NCI-H1417 (cell line): ENCODE results near the gene BAIAP3.

Source experiments
- DNase-seq, 3 experiments: peaks; one replicate each; lab custom pipeline; 2025; lab: John Stamatoyannopoulos, UW

BAIAP3 gene

GRCh38 chr16:1299868-1300203 is 33.6 kb upstream of the BAIAP3 start:
- no peak for DNase-seq

- DNase-seq: peak in 1 of 3 experiments; percentile 66
Measured at GRCh38 chr16:1300664-1301476, 32.6 kb upstream of the BAIAP3 start.

GRCh38 chr16:1301562-1301961 is 31.9 kb upstream of the BAIAP3 start:
- DNase-seq: no peak

DNA sequence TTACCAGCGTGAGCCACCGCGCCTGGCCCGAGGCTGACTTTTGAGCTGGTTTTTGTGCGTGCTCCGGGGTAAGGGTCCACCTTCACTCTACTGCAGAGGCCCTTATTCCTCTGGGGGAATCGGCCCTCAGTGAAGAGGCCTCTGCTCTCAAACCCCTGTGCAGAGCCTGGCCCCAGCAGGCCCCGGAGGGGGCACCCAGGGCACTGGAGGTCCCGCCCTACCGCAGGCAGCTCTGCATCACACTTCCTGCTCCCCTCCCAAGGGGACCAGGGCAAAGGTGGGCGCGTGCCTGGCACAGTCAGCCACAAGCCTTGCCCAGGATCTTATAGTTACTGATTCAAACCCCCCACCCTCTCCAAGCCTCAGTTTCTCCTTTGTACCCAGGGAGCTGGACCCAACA is 27.6 kb upstream of the BAIAP3 start:
- no peak for DNase-seq

- DNase-seq: no peak
Measured at GRCh38 chr16:1306334-1306733, 27.1 kb upstream of the BAIAP3 start.

DNA sequence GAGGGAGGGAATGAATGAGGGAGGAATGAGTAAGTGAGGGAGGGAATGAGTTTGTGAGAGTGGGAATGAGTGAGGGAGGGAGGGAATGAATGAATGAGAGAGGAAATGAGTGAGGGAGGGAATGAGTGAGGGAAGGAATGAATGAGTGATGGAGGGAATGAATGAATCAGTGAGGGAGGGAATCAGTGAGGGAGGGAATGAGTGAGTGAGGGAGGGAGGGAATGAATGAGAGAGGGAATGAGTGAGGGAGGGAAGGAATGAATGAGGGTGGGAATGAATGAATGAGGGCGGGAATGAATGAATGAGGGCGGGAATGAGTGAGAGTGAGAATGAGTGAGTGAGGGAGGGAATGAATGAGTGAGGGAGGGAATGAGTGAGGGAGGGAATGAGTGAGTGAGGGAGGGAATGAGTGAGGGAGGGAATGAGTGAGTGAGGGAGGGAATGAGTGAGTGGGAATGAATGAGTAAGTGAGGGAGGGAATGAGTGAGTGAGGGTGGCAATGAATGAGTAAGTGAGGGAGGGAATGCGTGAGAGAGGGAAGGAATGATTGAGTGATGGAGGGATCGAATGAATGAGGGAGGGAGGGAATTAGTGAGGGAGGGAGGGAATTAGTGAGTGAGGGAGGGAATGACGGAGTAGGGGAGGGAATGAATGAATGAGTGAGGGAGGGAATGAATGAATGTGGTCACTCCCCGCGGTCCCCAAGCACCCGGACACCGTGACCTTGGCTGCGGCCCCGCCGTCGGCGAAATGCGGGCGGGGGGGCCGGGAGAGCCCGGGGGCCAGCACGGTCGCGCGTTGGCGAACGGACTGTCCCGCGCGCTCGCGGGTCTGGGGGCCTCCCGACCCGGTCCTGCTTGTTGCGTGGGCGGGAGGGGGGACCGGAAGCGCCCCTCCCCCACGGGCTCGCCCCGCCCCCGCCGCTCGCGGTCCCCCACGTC is 25.1 kb upstream of the BAIAP3 start:
- DNase-seq: peak in 2 of 3 experiments; percentile 24 to 71

DNA sequence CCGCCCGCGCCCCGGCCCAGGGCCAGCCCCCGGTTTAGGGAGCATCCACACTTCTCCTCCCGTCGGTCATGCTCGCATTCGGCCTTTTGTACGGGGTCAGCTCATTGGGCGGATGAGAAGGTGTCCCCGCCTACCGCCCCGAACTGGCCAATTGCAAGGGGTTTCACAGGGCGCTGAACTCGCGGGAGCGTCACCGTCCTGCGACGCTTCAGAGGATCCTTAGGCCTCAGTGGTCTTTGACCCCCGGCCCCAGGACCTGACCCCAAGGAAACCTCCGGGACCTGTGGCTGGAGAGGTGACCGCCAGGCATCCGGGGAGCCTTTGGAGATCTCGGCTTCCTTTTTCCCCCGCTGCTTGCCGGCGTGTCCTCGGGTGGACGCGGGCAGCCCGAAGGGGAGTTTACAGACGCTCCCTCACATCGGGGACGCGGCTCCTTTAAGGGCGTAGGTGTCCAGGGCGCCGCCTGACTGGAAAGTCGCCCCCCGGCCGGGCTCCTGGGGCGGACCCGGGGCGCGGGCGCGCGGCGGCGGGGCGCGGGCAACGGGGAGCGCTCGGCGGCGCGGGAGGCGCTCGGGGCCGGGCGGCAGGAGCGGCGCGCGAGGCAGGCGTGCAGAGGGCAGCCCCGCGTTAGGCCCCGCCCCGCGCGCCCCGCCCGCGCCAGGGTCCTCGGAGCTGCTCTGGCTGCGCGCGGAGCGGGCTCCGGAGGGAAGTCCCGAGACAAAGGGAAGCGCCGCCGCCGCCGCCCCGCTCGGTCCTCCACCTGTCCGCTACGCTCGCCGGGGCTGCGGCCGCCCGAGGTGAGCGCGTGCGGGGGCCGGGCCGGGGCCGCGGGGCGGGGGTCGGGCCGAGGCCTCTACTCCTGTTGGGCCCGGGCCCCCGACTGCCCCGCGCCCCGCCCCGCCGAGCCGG is 24.2 kb upstream of the BAIAP3 start, which contains the start of gene UBE2I:
TSS of gene UBE2I (plus strand) at position 660 of the 909 bp plus-strand sequence. CDS start 4,395 bp downstream, outside the sequence.
- DNase-seq: peak; percentile 99 to 100 (median 99)

GRCh38 chr16:1309888-1310831 is 23.3 kb upstream of the BAIAP3 start:
- peak in 2 of 3 experiments; percentile 31 to 51 for DNase-seq

DNA sequence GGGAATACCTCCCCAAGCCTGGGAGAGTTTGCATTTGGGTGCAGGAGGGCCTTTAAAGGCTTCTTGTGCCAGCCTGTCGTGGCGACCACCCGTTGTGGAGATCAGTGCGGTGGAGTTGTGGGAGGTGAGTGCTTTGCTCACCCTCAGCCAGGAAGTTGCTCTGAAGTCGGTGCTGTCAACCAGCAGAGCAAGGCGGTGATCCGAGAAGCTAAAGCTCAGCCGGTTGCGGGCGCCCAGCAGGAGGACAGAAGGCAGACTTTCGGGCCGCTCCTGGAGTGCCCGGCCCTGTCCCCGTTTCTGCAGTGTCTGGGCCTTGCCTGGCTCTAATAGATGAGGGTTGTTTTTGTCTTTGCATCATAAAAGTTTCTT is 22.6 kb upstream of the BAIAP3 start:
- peak in 1 of 3 experiments; percentile 29 for DNase-seq

GRCh38 chr16:1311212-1311737 is 22.2 kb upstream of the BAIAP3 start:
- DNase-seq: no peak

DNA sequence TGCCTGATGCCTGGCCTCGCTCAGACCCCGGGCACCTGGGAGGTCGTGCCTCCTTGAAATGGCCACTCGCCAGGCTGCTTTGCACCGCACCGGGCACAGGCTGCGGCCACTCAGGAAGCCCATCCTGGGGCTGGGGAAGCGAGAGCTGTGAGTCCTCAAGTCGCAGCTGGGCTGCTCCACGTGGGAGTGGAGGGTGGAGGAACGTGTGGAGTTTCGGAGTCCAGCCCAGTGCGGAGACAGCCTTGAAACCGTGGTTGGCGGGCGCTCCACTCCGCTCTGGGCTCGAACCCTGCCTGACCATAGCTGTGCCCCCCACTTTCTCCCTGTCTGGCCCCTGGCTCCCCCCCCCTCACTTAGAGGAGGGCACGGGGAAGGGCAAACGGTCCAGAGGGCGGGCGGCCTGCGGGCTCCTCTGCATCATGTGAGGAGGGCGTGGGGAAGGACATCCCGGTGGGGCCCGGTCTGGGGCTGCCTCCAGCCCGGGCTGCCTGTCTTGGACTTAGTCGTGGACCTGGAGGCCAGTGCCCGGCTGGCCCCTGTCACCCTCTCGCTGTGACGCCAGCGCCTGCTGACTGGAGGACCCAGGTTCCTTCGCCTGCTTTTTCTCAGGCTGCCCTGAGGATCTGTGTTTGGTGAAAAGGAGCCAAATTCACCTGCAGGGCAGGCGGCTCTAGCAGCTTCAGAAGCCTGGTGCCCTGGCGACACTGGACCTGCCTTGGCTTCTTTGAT is 21.5 kb upstream of the BAIAP3 start:
- DNase-seq: no peak

- DNase-seq: no peak
Measured at GRCh38 chr16:1312467-1312816, 21.0 kb upstream of the BAIAP3 start.

DNA sequence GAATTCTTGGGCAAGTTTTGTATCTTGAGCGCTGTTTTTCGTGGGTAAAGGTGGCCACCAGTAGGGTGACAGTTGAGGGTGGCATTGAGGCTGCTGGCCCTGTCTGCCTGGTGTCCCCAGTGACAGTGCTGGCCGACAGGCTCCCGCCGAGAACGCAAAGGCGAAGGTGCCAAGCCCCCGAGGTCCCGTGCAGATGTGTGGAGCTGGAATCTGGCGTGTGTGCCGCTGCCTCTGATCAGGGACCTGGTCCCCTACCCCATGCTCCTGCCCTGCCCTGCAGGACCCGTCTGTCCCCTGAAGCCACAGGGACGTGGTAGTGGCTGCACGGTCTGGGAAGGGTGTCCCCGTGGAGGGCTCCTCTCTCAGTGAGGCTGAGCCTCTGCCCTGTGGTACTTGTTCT is 20.5 kb upstream of the BAIAP3 start:
- no peak for DNase-seq

DNA sequence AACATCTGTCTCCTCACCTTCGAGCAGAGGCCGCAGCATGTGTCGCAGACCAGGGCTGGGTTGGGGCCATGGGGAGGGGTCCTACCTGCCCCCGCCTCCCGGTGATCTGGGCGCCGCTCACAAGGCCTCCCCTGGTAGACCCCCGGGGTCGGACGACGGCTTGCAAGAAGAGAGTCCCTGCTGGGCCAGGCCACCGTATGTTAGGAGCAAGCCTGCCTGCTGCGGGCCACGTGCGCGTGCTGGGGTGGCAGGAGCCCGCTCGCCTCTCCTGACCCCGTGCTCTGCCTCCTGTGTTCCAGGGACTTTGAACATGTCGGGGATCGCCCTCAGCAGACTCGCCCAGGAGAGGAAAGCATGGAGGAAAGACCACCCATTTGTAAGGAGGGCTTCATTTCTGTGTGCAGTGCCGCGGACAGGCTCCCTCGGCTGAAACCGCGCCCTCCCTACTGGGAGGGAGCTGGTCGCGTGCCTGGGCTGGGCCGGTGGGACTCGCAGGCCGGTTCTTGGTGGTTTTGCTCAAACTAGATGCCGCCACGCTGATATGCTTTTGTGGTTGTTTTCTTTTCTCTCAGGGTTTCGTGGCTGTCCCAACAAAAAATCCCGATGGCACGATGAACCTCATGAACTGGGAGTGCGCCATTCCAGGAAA is 19.6 kb upstream of the BAIAP3 start:
- no peak for DNase-seq

DNA sequence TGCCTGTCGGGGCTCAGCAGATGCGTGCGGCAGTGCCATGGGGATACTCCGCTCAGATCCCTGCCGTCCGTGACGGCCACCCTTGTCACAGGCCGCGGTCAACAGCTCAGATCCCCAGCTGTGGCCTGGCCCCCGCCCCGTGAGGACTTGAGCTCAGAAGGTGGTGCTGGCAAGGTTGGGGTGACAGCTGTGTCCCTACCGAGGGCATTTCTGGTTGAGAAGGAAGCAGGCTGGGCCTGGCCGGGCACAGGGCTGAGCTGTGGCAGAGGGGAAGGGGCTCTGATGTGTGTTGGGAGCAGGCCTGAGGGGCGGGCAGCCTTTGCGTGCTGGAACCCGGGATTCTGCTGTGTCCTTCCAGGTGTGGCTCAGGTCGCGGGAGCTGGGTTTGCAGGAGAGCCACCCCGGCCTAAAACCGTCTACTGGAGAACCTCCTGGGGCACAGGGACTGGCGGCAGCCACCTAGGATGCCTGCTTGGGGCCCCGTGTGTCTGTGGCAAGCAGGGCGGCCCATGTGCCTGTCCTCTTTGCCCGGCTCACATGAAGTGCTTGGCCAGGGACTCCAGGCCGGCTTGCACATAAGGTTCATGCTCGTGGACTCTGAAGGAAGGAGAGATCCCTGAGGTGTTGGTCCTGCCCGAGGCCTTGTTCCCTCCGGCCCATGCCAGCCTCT is 18.9 kb upstream of the BAIAP3 start:
- DNase-seq: no peak

- DNase-seq: no peak
Measured at GRCh38 chr16:1315081-1316032, 18.1 kb upstream of the BAIAP3 start.

DNA sequence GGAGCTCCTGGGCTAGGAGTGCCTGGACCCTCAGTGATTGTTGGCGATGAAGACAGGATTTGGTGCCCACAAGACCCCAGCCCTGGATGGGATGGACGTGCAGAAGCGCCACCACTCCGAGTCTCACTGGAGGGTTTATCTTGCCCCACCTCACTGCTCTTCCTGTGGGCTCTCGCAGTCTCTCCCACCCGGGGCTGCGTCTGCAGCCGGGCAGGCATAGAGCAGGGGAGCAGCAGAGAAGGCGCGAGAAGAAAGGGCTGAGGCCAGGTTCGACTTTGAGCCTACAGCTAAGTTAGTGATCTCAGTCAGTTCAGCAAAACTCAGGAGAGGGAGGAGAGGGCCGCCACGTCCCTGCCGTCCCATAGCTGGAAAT is 17.4 kb upstream of the BAIAP3 start:
- no peak for DNase-seq
